A549 (cell line): ENCODE measurements around the gene AKAP5. TPM values are rescaled to one million over a fixed set of nuclear protein-coding genes. Genes with fewer than 3 reads are reported as not detected.

Experiments used
- ATAC-seq, 2 experiments: fragments of 200-7000 bp in 1 of 2; fragments of >200 bp in 1 of 2; cut with Nextera tagmentation in 1 of 2; cut with Tn5 transposase in 1 of 2; 3 replicates each; pipeline versions ENCODE4 v1.8.0 to v1.9.1; 2018 to 2020; ENCODE audit warnings: mild to moderate bottlenecking in 1 of 2, moderate library complexity in 1 of 2
- CTCF ChIA-PET: fragments of 300-600 bp; sonication (Branson Sonifier 250); formaldehyde crosslinking; extraction: SDS; loops from one replicate; lab custom pipeline; 2021; ENCODE audit warnings: antibody characterized with exemption, inconsistent platforms; lab: Yijun Ruan, JAX
- POLR2A ChIA-PET: fragments of 350-600 bp; formaldehyde crosslinking; extraction: SDS; loops from one replicate; lab custom pipeline; 2021; ENCODE audit warnings: antibody characterized with exemption, inconsistent platforms; lab: Yijun Ruan, JAX
- DNase-seq, 2 experiments: peaks; one replicate each; pipeline versions ENCODE4 v3.0.0 to v3.0.0-alpha.2; 2011 to 2016; ENCODE audit warnings: low read depth in 1 of 2, low spot score in 1 of 2
- FAIRE-seq: peaks from 2 replicates; lab custom pipeline; 2011; peaks lifted over from hg19 to GRCh38; lab: Jason Lieb, UNC
- H3K27ac ChIP-seq, 2 experiments: fragments of >200 bp; sonication (Bioruptor Twin); formaldehyde crosslinking; 3 replicates each; pipeline ENCODE4 v1.5.1; 2016 to 2017
- H3K4me1 ChIP-seq: fragments of >200 bp; sonication (Bioruptor Twin); formaldehyde crosslinking; 3 replicates; pipeline ENCODE4 v1.6.1; 2016
- H3K4me2 ChIP-seq: fragments of >200 bp; sonication (Bioruptor Twin); formaldehyde crosslinking; 3 replicates; pipeline ENCODE4 v1.6.1; 2016
- H3K4me3 ChIP-seq: fragments of >200 bp; sonication (Bioruptor Twin); formaldehyde crosslinking; 3 replicates; pipeline ENCODE4 v1.5.1; 2016
- H3K9me3 ChIP-seq: fragments of >200 bp; sonication (Bioruptor Twin); formaldehyde crosslinking; 3 replicates; pipeline ENCODE4 v1.6.1; 2016
- CBX2 ChIP-seq: fragments of 200-600 bp; sonication (generic); IDR thresholded peaks from 2 replicates; pipeline ENCODE4 v1.6.1; 2016; ENCODE audit warnings: low read depth, mild to moderate bottlenecking, borderline replicate concordance
- CBX8 ChIP-seq: fragments of 200-600 bp; sonication (generic); IDR thresholded peaks from 2 replicates; pipeline ENCODE4 v1.6.1; 2016
- CEBPB ChIP-seq, 2 experiments: fragments of >200 bp in 1 of 2; sonication (Bioruptor Twin) in 1 of 2; formaldehyde crosslinking in 1 of 2; IDR thresholded peaks; 2 replicates each; pipeline ENCODE4 v1.6.1; 2012 to 2016
- EHF ChIP-seq: fragments of 250-450 bp; sonication (Bioruptor Pico); IDR thresholded peaks from 2 replicates; pipeline ENCODE4 v1.5.0; 2020; ENCODE audit warnings: mild to moderate bottlenecking
- EHMT2 ChIP-seq: fragments of 200-600 bp; sonication (generic); IDR thresholded peaks from 2 replicates; pipeline ENCODE4 v1.6.1; 2016; ENCODE audit warnings: antibody characterized with exemption, low read depth, mild to moderate bottlenecking, moderate library complexity
- FOSB ChIP-seq: fragments of 250-450 bp; sonication (Bioruptor Pico); IDR thresholded peaks from 2 replicates; pipeline ENCODE4 v1.5.0; 2020; ENCODE audit warnings: mild to moderate bottlenecking, moderate library complexity
- FOSL2 ChIP-seq, 2 experiments: fragments of 450-650 bp in 1 of 2; fragments of >200 bp in 1 of 2; sonication (Bioruptor Twin) in 1 of 2; formaldehyde crosslinking; IDR thresholded peaks; 2 replicates each; pipeline versions ENCODE4 v1.5.0 to v1.6.1; 2016 to 2020; ENCODE audit warnings: mild to moderate bottlenecking in 1 of 2, moderate library complexity in 1 of 2
- FOXS1 ChIP-seq: fragments of 250-450 bp; sonication (Bioruptor Pico); IDR thresholded peaks from 2 replicates; pipeline ENCODE4 v1.5.0; 2020; ENCODE audit warnings: mild to moderate bottlenecking, moderate library complexity
- HOXB13 ChIP-seq: fragments of 250-450 bp; sonication (Bioruptor Pico); IDR thresholded peaks from 2 replicates; pipeline ENCODE4 v1.5.0; 2020; ENCODE audit warnings: low read depth, mild to moderate bottlenecking, moderate library complexity
- HOXB5 ChIP-seq: fragments of 250-450 bp; sonication (Bioruptor Pico); IDR thresholded peaks from 2 replicates; pipeline ENCODE4 v1.5.0; 2020; ENCODE audit warnings: mild to moderate bottlenecking, moderate library complexity
- KDM5A ChIP-seq: fragments of 200-600 bp; sonication (generic); IDR thresholded peaks from 2 replicates; pipeline ENCODE4 v1.6.1; 2016; ENCODE audit warnings: antibody characterized with exemption, mild to moderate bottlenecking
- MYC ChIP-seq: IDR thresholded peaks from 2 replicates; pipeline ENCODE4 v1.6.1; 2012; ENCODE audit warnings: mild to moderate bottlenecking, inconsistent platforms, low read length, improper control_type of control experiment, borderline replicate concordance
- NR3C1 ChIP-seq: fragments of >200 bp; sonication (Bioruptor Twin); formaldehyde crosslinking; IDR thresholded peaks from 3 replicates; pipeline ENCODE4 v1.6.1; 2017
- RFX5 ChIP-seq: fragments of 450-650 bp; IDR thresholded peaks from 2 replicates; pipeline ENCODE4 v1.7.1; 2014; ENCODE audit warnings: antibody characterized with exemption, mild to moderate bottlenecking, moderate library complexity
- ZC3H11A ChIP-seq: fragments of 450-650 bp; IDR thresholded peaks from 2 replicates; pipeline ENCODE4 v1.6.1; 2014; ENCODE audit warnings: antibody characterized with exemption, mild to moderate bottlenecking
- ZFP36 ChIP-seq: fragments of 450-650 bp; IDR thresholded peaks from 2 replicates; pipeline ENCODE4 v1.6.1; 2014; ENCODE audit warnings: borderline replicate concordance; ENCODE audit not compliant: partially characterized antibody
- WGBS: methylation state at CpG from one replicate; pipeline ENCODE4 v1.1.6; 2017; ENCODE audit errors: missing lambda C conversion rate; 5-methylcytosine and 5-hydroxymethylcytosine counted together
- polyA plus RNA-seq, 4 experiments: library from polyadenylated mRNA; depleted of rRNA in 3 of 4; stranded (reverse); fragments of >200 nt; fragmentation: RNase III in 1 of 4; extraction: RNeasy Plus Mini Kit Qiagen cat#74134 plus additional on column Dnase treatment in 1 of 4; gene quantifications; 2 replicates in 3 of 4; 3 replicates in 1 of 4; pipeline ENCODE4 v1.2.3, GENCODE V29; 2011 to 2017
- TF ChIP-seq, protein P1 (sequence below): fragments of 150-350 bp; IDR thresholded peaks from 2 replicates; pipeline ENCODE4 v1.6.1; 2014; ENCODE audit warnings: low read depth, mild to moderate bottlenecking, low read length
- TF ChIP-seq, protein P2 (sequence below): IDR thresholded peaks from 2 replicates; pipeline ENCODE4 v1.6.1; 2012
- TF ChIP-seq, protein P3 (sequence below): fragments of >200 bp; sonication (Bioruptor Twin); formaldehyde crosslinking; IDR thresholded peaks from 3 replicates; pipeline ENCODE4 v1.6.1; 2016
- TF ChIP-seq, protein P4 (sequence below): fragments of >200 bp; sonication (Bioruptor Twin); formaldehyde crosslinking; IDR thresholded peaks from 3 replicates; pipeline ENCODE4 v1.5.1; 2016
- TF ChIP-seq, protein P5 (sequence below): IDR thresholded peaks from 2 replicates; pipeline ENCODE4 v1.6.1; 2012; ENCODE audit warnings: low read depth, borderline replicate concordance

AKAP5 gene
- polyA plus RNA-seq, 2 of the 4 experiments (the other 2 are of a cell fraction): 0.84 to 1.9 TPM

DNA sequence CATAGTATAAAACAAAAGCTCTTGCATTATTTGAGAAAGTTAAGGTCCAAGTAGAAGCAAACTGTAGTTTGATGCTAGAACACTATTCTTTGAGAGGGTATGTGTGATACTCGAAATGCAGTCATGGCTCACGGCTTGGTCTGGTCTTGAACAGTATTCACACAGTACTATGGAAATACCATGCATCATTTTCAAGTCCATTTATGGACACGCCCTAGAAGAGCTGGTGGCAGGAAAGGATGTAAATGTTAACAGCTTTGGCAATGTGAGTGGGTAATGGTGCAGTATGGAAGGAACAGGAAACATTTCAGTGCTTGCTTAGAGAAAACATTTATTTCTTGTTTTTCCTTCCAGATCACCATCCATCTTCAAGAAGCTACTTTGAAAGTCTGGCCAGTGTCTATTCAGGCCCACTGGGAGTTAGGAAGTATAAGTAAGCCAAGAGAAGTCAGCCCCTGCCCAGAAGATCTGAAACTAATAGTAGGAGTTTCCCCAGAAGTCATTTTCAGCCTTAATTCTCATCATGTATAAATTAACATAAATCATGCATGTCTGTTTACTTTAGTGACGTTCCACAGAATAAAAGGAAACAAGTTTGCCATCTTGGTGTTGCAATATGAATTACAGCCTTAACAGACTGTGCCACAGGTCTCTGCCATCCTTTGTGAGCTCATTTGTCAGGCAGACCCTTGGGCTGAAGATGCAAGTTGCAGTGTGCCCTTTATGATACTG is 5.7 kb upstream of the AKAP5 start:
- CTCF ChIA-PET: interaction anchor here (0.6 to 1.7 kb wide), 7 partner anchors 11 to 178 kb away, joined by 3 to 7 read pairs (median 3); partner anchors contain the start of gene HSPA2
- no peak for TF ChIP-seq FOSB (CRISPR knock-in tag)
- 0 out of 4 replicates have a peak, but pooled peaks of 1 of the 2 experiments have one; percentile 21 for TF ChIP-seq CEBPB (IDR thresholded peaks at IDR 0.05)
- 76% methylated on average over 4 of the region's 4 CpGs for WGBS
- H3K4me1 ChIP-seq: peaks cover 6% of the 10 kb centered on the region; the same call in 2 of the 3 replicates
- no peak overlapping the region for H3K4me3 ChIP-seq
- no peak overlapping the region for H3K27ac ChIP-seq
- DNase-seq (no peak), FAIRE-seq (no peak), ATAC-seq (no peak)
- no peak overlapping the region for H3K4me2 ChIP-seq
- POLR2A ChIA-PET: no interaction called here
- H3K9me3 ChIP-seq: no peaks in the 10 kb centered on the region

DNA sequence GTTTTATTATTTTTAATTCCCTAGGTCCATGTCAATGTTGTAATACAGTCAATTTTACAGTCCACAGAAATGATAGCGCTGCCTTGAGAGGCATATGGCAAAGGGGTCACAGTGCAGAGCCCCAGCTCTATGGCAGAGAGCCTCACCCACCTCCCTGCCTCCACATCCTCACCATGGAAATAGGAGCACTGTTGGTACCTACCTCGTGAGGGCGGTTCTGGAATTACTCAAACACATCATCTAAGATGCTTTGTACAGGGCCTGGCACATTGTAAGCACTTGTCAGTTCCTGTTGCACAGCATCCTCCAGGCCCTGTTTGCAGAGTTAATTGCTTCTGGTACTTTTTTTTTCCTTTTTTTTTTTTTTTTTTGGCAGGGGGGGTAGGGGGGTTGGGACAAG is 4.1 kb upstream of the AKAP5 start:
- H3K4me2 ChIP-seq: no peak overlapping the region
- DNase-seq (no peak), ATAC-seq (no peak), FAIRE-seq (no peak)
- 93% methylated on average over 3 of the region's 3 CpGs for WGBS
- H3K4me3 ChIP-seq: no peak overlapping the region
- H3K27ac ChIP-seq: no peak overlapping the region
- CTCF ChIA-PET: interaction anchor here (1.7 kb wide), 1 partner anchor 18 kb away, joined by 6 read pairs; no protein-coding TSS in a partner anchor
- H3K4me1 ChIP-seq: peaks cover 12% of the 10 kb centered on the region; the same call in 2 of the 3 replicates
- H3K9me3 ChIP-seq: no peaks in the 10 kb centered on the region
- TF ChIP-seq ZC3H11A (no peak), ZFP36 (no peak), KDM5A (no peak), HOXB13 (no peak), NR3C1 (no peak), CBX2 (no peak), CBX8 (no peak), FOXS1 (CRISPR knock-in tag) (no peak), FOSL2 (IDR thresholded peaks at IDR 0.05) (no peak), FOSL2 (CRISPR knock-in tag; IDR thresholded peaks at IDR 0.05) (no peak)
- TF ChIP-seq, protein P1, sequence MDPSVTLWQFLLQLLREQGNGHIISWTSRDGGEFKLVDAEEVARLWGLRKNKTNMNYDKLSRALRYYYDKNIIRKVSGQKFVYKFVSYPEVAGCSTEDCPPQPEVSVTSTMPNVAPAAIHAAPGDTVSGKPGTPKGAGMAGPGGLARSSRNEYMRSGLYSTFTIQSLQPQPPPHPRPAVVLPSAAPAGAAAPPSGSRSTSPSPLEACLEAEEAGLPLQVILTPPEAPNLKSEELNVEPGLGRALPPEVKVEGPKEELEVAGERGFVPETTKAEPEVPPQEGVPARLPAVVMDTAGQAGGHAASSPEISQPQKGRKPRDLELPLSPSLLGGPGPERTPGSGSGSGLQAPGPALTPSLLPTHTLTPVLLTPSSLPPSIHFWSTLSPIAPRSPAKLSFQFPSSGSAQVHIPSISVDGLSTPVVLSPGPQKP: no peak
- TF ChIP-seq, protein P2, sequence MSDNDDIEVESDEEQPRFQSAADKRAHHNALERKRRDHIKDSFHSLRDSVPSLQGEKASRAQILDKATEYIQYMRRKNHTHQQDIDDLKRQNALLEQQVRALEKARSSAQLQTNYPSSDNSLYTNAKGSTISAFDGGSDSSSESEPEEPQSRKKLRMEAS: no peak
- TF ChIP-seq, protein P3, sequence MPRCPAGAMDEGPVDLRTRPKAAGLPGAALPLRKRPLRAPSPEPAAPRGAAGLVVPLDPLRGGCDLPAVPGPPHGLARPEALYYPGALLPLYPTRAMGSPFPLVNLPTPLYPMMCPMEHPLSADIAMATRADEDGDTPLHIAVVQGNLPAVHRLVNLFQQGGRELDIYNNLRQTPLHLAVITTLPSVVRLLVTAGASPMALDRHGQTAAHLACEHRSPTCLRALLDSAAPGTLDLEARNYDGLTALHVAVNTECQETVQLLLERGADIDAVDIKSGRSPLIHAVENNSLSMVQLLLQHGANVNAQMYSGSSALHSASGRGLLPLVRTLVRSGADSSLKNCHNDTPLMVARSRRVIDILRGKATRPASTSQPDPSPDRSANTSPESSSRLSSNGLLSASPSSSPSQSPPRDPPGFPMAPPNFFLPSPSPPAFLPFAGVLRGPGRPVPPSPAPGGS: no peak
- POLR2A ChIA-PET: no interaction called here

DNA sequence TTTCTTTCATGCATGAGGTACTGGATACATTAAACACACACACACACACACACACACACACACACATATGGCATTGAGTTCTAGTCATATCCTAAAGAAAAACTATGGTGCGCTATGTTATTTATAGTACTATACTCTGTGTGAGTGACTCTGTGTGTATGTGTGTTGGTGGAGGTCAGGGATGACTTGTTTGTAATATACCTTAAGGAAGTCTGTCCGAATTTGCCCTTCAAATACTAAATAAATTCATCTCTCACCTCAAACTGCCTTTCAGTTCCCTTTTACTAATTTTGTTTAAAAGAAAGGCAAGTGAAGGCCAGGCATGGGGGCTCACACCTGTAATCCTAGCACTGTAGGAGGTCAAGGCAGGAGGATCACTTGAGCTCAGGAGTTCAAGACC is 2.1 kb upstream of the AKAP5 start:
- Histone ChIP-seq H3K9me3 (no peaks in the 10 kb centered on the region), H3K4me3 (no peak overlapping the region), H3K4me1 (peaks cover 22% of the 10 kb centered on the region; the same call in 2 of the 3 replicates), H3K27ac (no peak overlapping the region), H3K4me2 (no peak overlapping the region)
- no peak for FAIRE-seq
- no peak for ATAC-seq
- CTCF ChIA-PET: interaction anchor here (0.6 to 1.9 kb wide), 7 partner anchors 9 to 121 kb away, joined by 3 to 6 read pairs (median 4); no protein-coding TSS in a partner anchor
- TF ChIP-seq NR3C1 (no peak), CBX8 (no peak)
- POLR2A ChIA-PET: interaction anchor here (0.6 kb wide), 1 partner anchor 908 kb away, joined by 3 read pairs; no protein-coding TSS in a partner anchor
- no peak for DNase-seq
- WGBS: 92% methylated on average over 2 of the region's 2 CpGs

DNA sequence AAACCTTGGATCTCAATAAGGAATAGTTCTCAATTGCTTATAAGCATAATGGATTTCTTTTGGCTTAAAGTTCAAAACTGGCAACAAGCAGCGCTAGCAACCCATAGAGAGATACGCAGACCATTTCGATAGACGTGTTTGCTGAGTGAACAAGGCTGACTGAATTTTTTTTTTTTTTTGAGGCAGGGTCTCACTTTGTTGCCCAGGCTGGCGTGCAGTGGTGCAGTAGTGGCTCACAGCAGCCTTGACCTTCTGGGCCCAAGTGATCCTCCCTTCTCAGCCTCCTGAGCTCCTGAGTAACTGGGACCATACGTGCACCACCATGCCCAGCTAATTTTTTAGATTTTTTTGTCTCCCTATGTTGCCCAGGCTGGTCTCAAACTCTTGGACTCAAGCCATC is 1.4 kb upstream of the AKAP5 start:
- ATAC-seq: no peak
- Histone ChIP-seq H3K9me3 (no peaks in the 10 kb centered on the region), H3K4me1 (peaks cover 22% of the 10 kb centered on the region; the same call in 2 of the 3 replicates), H3K27ac (no peak overlapping the region), H3K4me3 (no peak overlapping the region), H3K4me2 (no peak overlapping the region)
- POLR2A ChIA-PET: no interaction called here
- CTCF ChIA-PET: interaction anchor here (0.6 to 1.9 kb wide), 6 partner anchors 9 to 122 kb away, joined by 3 to 6 read pairs (median 4); no protein-coding TSS in a partner anchor
- FAIRE-seq: no peak
- DNase-seq: no peak
- 92% methylated on average over 6 of the region's 6 CpGs for WGBS
- TF ChIP-seq, protein P3: no peak
- TF ChIP-seq MYC: no peak
- no peak for TF ChIP-seq EHMT2
- no peak for TF ChIP-seq HOXB5 (CRISPR knock-in tag)
- no peak for TF ChIP-seq RFX5
- TF ChIP-seq, protein P4, sequence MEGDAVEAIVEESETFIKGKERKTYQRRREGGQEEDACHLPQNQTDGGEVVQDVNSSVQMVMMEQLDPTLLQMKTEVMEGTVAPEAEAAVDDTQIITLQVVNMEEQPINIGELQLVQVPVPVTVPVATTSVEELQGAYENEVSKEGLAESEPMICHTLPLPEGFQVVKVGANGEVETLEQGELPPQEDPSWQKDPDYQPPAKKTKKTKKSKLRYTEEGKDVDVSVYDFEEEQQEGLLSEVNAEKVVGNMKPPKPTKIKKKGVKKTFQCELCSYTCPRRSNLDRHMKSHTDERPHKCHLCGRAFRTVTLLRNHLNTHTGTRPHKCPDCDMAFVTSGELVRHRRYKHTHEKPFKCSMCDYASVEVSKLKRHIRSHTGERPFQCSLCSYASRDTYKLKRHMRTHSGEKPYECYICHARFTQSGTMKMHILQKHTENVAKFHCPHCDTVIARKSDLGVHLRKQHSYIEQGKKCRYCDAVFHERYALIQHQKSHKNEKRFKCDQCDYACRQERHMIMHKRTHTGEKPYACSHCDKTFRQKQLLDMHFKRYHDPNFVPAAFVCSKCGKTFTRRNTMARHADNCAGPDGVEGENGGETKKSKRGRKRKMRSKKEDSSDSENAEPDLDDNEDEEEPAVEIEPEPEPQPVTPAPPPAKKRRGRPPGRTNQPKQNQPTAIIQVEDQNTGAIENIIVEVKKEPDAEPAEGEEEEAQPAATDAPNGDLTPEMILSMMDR: no peak
- TF ChIP-seq, protein P2: no peak
- TF ChIP-seq, protein P5, sequence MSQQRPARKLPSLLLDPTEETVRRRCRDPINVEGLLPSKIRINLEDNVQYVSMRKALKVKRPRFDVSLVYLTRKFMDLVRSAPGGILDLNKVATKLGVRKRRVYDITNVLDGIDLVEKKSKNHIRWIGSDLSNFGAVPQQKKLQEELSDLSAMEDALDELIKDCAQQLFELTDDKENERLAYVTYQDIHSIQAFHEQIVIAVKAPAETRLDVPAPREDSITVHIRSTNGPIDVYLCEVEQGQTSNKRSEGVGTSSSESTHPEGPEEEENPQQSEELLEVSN: no peak
- no peak for TF ChIP-seq EHF
